Left lung (tissue), 10 donors: ENCODE data around the gene CCSER2. TPM values are rescaled to one million over a fixed set of nuclear protein-coding genes. Genes with fewer than 3 reads are reported as not detected.
"Not testable (repeated sequence)": the region's sequence is repeated elsewhere in the genome, so short reads cannot be mapped to it uniquely, and the experiment has no call there.

Experiments used
- ATAC-seq: fragments of 200-7000 bp; cut with Tn5 transposase; one replicate; pipeline ENCODE4 v1.9.1; 2020; ENCODE audit warnings: moderate library complexity
- DNase-seq, 4 donors: peaks; one replicate each; pipeline ENCODE4 v3.0.0-alpha.2; 2013 to 2020
- H3K27ac ChIP-seq, 2 donors: fragments of 200-600 bp; sonication (generic) in 1 of 2; one replicate each; pipeline versions ENCODE4 v1.5.0 to v1.8.0; 2020 to 2021
- H3K27me3 ChIP-seq, 2 donors: fragments of 200-600 bp; sonication (generic) in 1 of 2; one replicate each; pipeline versions ENCODE4 v1.5.0 to v1.8.0; 2020 to 2021
- H3K36me3 ChIP-seq, 2 donors: fragments of 200-600 bp; sonication (generic) in 1 of 2; one replicate each; pipeline versions ENCODE4 v1.5.0 to v1.8.0; 2020 to 2021
- H3K4me1 ChIP-seq, 2 donors: fragments of 200-600 bp; one replicate each; pipeline ENCODE4 v1.8.0; 2021
- H3K4me3 ChIP-seq, 2 donors: fragments of 200-600 bp; sonication (generic) in 1 of 2; one replicate each; pipeline versions ENCODE4 v1.5.0 to v1.8.0; 2020 to 2021; ENCODE audit warnings: mild to moderate bottlenecking in 1 of 2
- H3K9me3 ChIP-seq, 2 donors: fragments of 200-600 bp; sonication (generic) in 1 of 2; one replicate each; pipeline versions ENCODE4 v1.5.0 to v1.8.0; 2020 to 2021
- intact Hi-C, 2 donors: fragments of 100-400 bp; cut with DNase I; formaldehyde crosslinking; loops; one replicate each; pipeline versions ENCODE4 v1.11.2 to v1.14.2; 2022
- polyA plus RNA-seq, 6 donors: library from polyadenylated mRNA; unstranded; fragments of 120-200 nt; gene quantifications; one replicate each; pipeline ENCODE4 v1.2.1, GENCODE V29; 2013; ENCODE audit not compliant: insufficient read length in 6 of 6
- total RNA-seq, 2 donors: library from RNA; stranded (reverse); fragmentation: NEBNext Ultra II Directional; extraction: Animal tissue kit (Norgen Biotek cat#: 25700); gene quantifications; one replicate each; pipeline ENCODE4 v1.2.1, GENCODE V29; 2021
- TF ChIP-seq, protein P1 (sequence below), 2 donors: fragments of 200-600 bp; sonication (generic) in 1 of 2; IDR thresholded peaks; one replicate each; pipeline versions ENCODE4 v1.5.0 to v1.8.0; 2021; ENCODE audit warnings: antibody characterized with exemption in 2 of 2
- donor health status: DM: no; HTN: yes; CAD: no.
- donor health status: DM: no; HTN: no; CAD: no.

CCSER2 gene
- total and polyA plus RNA-seq, 8 donors = 32.7 to 65.5 (median 37.9) TPM

- no peaks in the 10 kb centered on the region for H3K9me3 ChIP-seq
- TF ChIP-seq, protein P1, sequence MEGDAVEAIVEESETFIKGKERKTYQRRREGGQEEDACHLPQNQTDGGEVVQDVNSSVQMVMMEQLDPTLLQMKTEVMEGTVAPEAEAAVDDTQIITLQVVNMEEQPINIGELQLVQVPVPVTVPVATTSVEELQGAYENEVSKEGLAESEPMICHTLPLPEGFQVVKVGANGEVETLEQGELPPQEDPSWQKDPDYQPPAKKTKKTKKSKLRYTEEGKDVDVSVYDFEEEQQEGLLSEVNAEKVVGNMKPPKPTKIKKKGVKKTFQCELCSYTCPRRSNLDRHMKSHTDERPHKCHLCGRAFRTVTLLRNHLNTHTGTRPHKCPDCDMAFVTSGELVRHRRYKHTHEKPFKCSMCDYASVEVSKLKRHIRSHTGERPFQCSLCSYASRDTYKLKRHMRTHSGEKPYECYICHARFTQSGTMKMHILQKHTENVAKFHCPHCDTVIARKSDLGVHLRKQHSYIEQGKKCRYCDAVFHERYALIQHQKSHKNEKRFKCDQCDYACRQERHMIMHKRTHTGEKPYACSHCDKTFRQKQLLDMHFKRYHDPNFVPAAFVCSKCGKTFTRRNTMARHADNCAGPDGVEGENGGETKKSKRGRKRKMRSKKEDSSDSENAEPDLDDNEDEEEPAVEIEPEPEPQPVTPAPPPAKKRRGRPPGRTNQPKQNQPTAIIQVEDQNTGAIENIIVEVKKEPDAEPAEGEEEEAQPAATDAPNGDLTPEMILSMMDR (IDR thresholded peaks at IDR 0.05) = no peak
- DNase-seq (no peak), ATAC-seq (no peak)
- H3K4me1 ChIP-seq = peaks cover 0 to 60% of the 10 kb centered on the region in 2 donors
- intact Hi-C loops = no loop called here
- H3K27ac ChIP-seq = no peak overlapping the region
- H3K4me3 ChIP-seq = no peak overlapping the region
- no peaks in the 10 kb centered on the region for H3K27me3 ChIP-seq
- no peaks in the 10 kb centered on the region for H3K36me3 ChIP-seq
Measured at GRCh38 chr10:84344526-84344925, 16.1 kb downstream of the CCSER2 start.

DNA sequence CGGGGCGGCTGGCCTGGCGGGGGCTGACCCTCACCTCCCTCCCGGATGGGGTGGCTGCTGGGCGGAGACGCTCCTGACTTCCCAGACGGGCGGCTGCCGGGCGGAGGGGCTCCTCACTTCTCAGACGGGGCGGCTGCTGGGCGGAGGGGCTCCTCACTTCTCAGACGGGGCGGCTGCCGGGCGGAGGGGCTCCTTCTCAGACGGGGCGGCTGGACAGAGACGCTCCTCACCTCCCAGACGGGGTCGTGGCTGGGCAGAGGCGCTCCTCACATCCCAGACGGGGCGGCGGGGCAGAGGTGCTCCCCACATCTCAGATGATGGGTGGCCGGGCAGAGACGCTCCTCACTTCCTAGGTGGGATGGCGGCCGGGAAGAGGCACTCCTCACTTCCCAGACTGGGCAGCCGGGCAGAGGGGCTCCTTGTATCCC is 19.2 kb downstream of the CCSER2 start:
- ATAC-seq, H3K4me3 ChIP-seq, H3K27ac ChIP-seq, DNase-seq, H3K36me3 ChIP-seq, H3K9me3 ChIP-seq, H3K27me3 ChIP-seq, intact Hi-C loops: not testable (repeated sequence)
- peaks cover 0 to 44% of the 10 kb centered on the region in 2 donors for H3K4me1 ChIP-seq

DNA sequence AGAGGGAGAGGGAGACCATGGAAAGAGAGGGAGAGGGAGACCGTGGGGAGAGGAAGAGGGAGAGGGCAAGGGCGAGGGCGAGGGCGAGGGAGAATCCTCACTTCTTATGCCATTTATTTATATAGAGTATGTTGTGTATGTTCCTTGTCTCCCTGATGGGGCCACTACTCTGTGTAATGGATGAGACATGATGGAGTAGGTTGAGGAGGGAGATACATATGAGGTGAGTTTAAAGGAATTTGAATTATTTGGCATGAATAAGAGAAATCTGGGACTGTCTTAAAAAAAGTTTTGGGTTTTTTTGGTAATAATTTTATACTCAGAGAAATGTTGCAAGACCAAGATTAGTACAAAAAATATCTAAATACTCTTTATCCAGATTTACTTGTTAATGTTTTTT is 20.1 kb downstream of the CCSER2 start:
- no peak for DNase-seq
- H3K9me3 ChIP-seq = no peaks in the 10 kb centered on the region
- peaks cover 0 to 44% of the 10 kb centered on the region in 2 donors for H3K4me1 ChIP-seq
- intact Hi-C loops = no loop called here
- TF ChIP-seq, protein P1 (IDR thresholded peaks at IDR 0.05) = no peak
- peak; percentile 14 for ATAC-seq
- no peak overlapping the region for H3K27ac ChIP-seq
- no peaks in the 10 kb centered on the region for H3K36me3 ChIP-seq
- H3K4me3 ChIP-seq = no peak overlapping the region
- H3K27me3 ChIP-seq = no peaks in the 10 kb centered on the region

GRCh38 chr10:84348860-84349259 is 20.5 kb downstream of the CCSER2 start:
- intact Hi-C loops = no loop called here
- Histone ChIP-seq H3K4me3 (no peak overlapping the region), H3K27me3 (no peaks in the 10 kb centered on the region), H3K9me3 (no peaks in the 10 kb centered on the region), H3K27ac (peak overlapping the region in 1 of 2 donors; percentile 67), H3K36me3 (no peaks in the 10 kb centered on the region), H3K4me1 (peaks cover 0 to 44% of the 10 kb centered on the region in 2 donors)
- TF ChIP-seq, protein P1 (IDR thresholded peaks at IDR 0.05) = no peak
- peak; percentile 25 for ATAC-seq
- no peak for DNase-seq

- H3K36me3 ChIP-seq = no peaks in the 10 kb centered on the region
- H3K27me3 ChIP-seq = no peaks in the 10 kb centered on the region
- peak in 2 of 4 donors; percentile 44 to 49 for DNase-seq
- peaks cover 0 to 38% of the 10 kb centered on the region in 2 donors for H3K4me1 ChIP-seq
- TF ChIP-seq, protein P1 (IDR thresholded peaks at IDR 0.05) = peak; percentile 61
- no peak overlapping the region for H3K27ac ChIP-seq
- peak; percentile 97 for ATAC-seq
- no peaks in the 10 kb centered on the region for H3K9me3 ChIP-seq
- intact Hi-C loops = no loop called here
- H3K4me3 ChIP-seq = no peak overlapping the region
Measured at GRCh38 chr10:84352251-84352842, 24.0 kb downstream of the CCSER2 start.
